Measurements from ENCODE around the gene PARVA. TPM values are rescaled to one million over a fixed set of nuclear protein-coding genes. Genes with fewer than 3 reads are reported as not detected.

PARVA gene
- total RNA-seq, 1 donor from 2014 or later, result 15.0 TPM

- DNase-seq, result no peak
- Mint-ChIP-seq H3K9me3 (ENCODE audit: unreplicated experiment) (no peaks in the 10 kb centered on the region), H3K4me3 (ENCODE audit: unreplicated experiment) (no peak overlapping the region), H3K27me3 (ENCODE audit: unreplicated experiment) (no peaks in the 10 kb centered on the region), H3K36me3 (ENCODE audit: unreplicated experiment) (peaks cover 8% of the 10 kb centered on the region), H3K27ac (ENCODE audit: unreplicated experiment) (no peak overlapping the region), H3K4me1 (ENCODE audit: low read depth, unreplicated experiment) (peaks cover 9% of the 10 kb centered on the region)
- no peak for TF ChIP-seq CTCF (IDR thresholded peaks at IDR 0.05; ENCODE audit: partially characterized antibody, unreplicated experiment)
These were observed 86.9 kb downstream of the PARVA start for GRCh38 chr11:12464303-12464702.

DNA sequence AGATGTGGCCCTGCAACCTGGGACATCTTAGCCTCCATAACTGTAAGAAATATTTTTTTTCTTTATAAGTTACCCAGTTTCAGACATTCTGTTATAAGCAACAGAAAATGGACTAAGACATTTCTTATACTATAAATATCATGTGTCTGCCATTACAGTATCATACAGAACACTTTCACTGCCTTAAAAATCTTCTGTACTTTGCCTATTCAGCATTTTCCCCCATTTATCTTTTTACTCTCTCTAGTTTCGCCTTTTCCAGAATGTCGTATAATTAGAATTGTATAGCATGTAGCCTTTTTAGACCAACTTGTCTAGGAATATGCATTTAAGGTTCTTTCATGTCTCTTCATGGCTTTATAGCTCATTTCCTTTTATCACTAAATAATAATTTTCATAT is 88.0 kb downstream of the PARVA start:
- H3K36me3 Mint-ChIP-seq (ENCODE audit: unreplicated experiment), result peaks cover 8% of the 10 kb centered on the region
- peaks cover 13% of the 10 kb centered on the region for H3K4me1 Mint-ChIP-seq (ENCODE audit: low read depth, unreplicated experiment)
- H3K4me3 Mint-ChIP-seq (ENCODE audit: unreplicated experiment), result no peak overlapping the region
- no peaks in the 10 kb centered on the region for H3K27me3 Mint-ChIP-seq (ENCODE audit: unreplicated experiment)
- no peaks in the 10 kb centered on the region for H3K9me3 Mint-ChIP-seq (ENCODE audit: unreplicated experiment)
- H3K27ac Mint-ChIP-seq (ENCODE audit: unreplicated experiment), result no peak overlapping the region
- no peak for TF ChIP-seq CTCF (IDR thresholded peaks at IDR 0.05; ENCODE audit: partially characterized antibody, unreplicated experiment)
- no peak for DNase-seq

GRCh38 chr11:12467610-12468009 is 90.2 kb downstream of the PARVA start:
- no peak for DNase-seq
- H3K9me3 Mint-ChIP-seq (ENCODE audit: unreplicated experiment), result no peaks in the 10 kb centered on the region
- H3K4me1 Mint-ChIP-seq (ENCODE audit: low read depth, unreplicated experiment), result peaks cover 23% of the 10 kb centered on the region
- no peak overlapping the region for H3K27ac Mint-ChIP-seq (ENCODE audit: unreplicated experiment)
- no peak for TF ChIP-seq CTCF (IDR thresholded peaks at IDR 0.05; ENCODE audit: partially characterized antibody, unreplicated experiment)
- no peak overlapping the region for H3K4me3 Mint-ChIP-seq (ENCODE audit: unreplicated experiment)
- peaks cover 3% of the 10 kb centered on the region for H3K36me3 Mint-ChIP-seq (ENCODE audit: unreplicated experiment)
- H3K27me3 Mint-ChIP-seq (ENCODE audit: unreplicated experiment), result no peaks in the 10 kb centered on the region

GRCh38 chr11:12469451-12469850 is 92.1 kb downstream of the PARVA start:
- TF ChIP-seq CTCF (IDR thresholded peaks at IDR 0.05; ENCODE audit: partially characterized antibody, unreplicated experiment), result no peak
- Mint-ChIP-seq H3K27ac (ENCODE audit: unreplicated experiment) (no peak overlapping the region), H3K9me3 (ENCODE audit: unreplicated experiment) (peaks cover 5% of the 10 kb centered on the region), H3K4me1 (ENCODE audit: low read depth, unreplicated experiment) (peaks cover 40% of the 10 kb centered on the region), H3K36me3 (ENCODE audit: unreplicated experiment) (peaks cover under 1% of the 10 kb centered on the region), H3K27me3 (ENCODE audit: unreplicated experiment) (peaks cover 4% of the 10 kb centered on the region), H3K4me3 (ENCODE audit: unreplicated experiment) (no peak overlapping the region)
- no peak for DNase-seq

DNA sequence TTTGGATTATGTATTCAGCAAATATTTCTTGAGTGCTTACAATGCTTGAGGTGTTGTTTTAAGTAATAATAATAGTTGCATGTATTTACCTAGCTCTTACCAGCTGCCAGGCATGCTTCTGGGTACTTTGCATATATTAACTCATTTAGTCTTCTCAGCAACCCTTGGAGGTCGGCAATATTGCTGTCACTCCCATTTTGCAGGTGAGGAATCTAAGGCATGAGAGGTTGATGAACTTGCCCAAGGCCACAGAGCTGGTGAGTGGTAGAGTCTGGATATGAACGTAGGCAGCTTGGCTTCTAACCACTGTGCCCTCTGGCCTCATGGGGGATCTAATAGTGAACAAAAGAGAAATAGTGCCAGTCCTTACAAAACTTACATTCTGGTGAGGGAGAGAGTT is 92.9 kb downstream of the PARVA start:
- Mint-ChIP-seq H3K36me3 (ENCODE audit: unreplicated experiment) (peaks cover 3% of the 10 kb centered on the region), H3K27me3 (ENCODE audit: unreplicated experiment) (peaks cover 6% of the 10 kb centered on the region), H3K27ac (ENCODE audit: unreplicated experiment) (no peak overlapping the region), H3K4me3 (ENCODE audit: unreplicated experiment) (no peak overlapping the region), H3K4me1 (ENCODE audit: low read depth, unreplicated experiment) (peaks cover 44% of the 10 kb centered on the region), H3K9me3 (ENCODE audit: unreplicated experiment) (peaks cover 5% of the 10 kb centered on the region)
- DNase-seq, result no peak
- TF ChIP-seq CTCF (IDR thresholded peaks at IDR 0.05; ENCODE audit: partially characterized antibody, unreplicated experiment), result no peak
